NAMALWA (cell line): ENCODE results near the gene PJA2.
"Not testable (repeated sequence)": the region's sequence is repeated elsewhere in the genome, so short reads cannot be mapped to it uniquely, and the experiment has no call there.

Source experiments
- DNase-seq: peaks from one replicate; pipeline ENCODE4 v3.0.0-alpha.2; 2015; ENCODE audit warnings: low spot score

The PJA2 gene

GRCh38 chr5:109409844-109410388 is at the start of gene PJA2:
TSS of gene PJA2 (minus strand) at chr5:109409974. CDS start at chr5:109383433, 26,541 bp downstream.
- DNase-seq = peak; percentile 99

- DNase-seq = no peak
These were observed 45.9 kb upstream of the PJA2 start for GRCh38 chr5:109455598-109456096.

- no peak for DNase-seq
These were observed 45.1 kb upstream of the PJA2 start for GRCh38 chr5:109454731-109455505.

GRCh38 chr5:109453251-109453650 is 43.5 kb upstream of the PJA2 start:
- DNase-seq = no peak

- no peak for DNase-seq
These were observed 42.9 kb upstream of the PJA2 start for GRCh38 chr5:109452661-109453060.

- DNase-seq = no peak
These were observed 41.4 kb upstream of the PJA2 start for GRCh38 chr5:109451146-109451545.

- no peak for DNase-seq
These were observed 40.5 kb upstream of the PJA2 start for GRCh38 chr5:109450129-109450877.

GRCh38 chr5:109448838-109449237 is 39.1 kb upstream of the PJA2 start:
- DNase-seq = no peak

GRCh38 chr5:109439590-109439989 is 29.8 kb upstream of the PJA2 start:
- no peak for DNase-seq

GRCh38 chr5:109426075-109426474 is 16.3 kb upstream of the PJA2 start:
- DNase-seq = no peak

GRCh38 chr5:109425521-109425920 is 15.7 kb upstream of the PJA2 start:
- DNase-seq = not testable (repeated sequence)

GRCh38 chr5:109421956-109422355 is 12.2 kb upstream of the PJA2 start:
- no peak for DNase-seq

GRCh38 chr5:109418712-109419352 is 9.1 kb upstream of the PJA2 start:
- no peak for DNase-seq

GRCh38 chr5:109416882-109417281 is 7.1 kb upstream of the PJA2 start:
- no peak for DNase-seq

GRCh38 chr5:109413921-109414461 is 4.2 kb upstream of the PJA2 start:
- DNase-seq = not testable (repeated sequence)

GRCh38 chr5:109413458-109413857 is 3.7 kb upstream of the PJA2 start:
- no peak for DNase-seq

- DNase-seq = no peak
These were observed 3.2 kb upstream of the PJA2 start for GRCh38 chr5:109412981-109413402.

GRCh38 chr5:109411627-109412026 is 1.9 kb upstream of the PJA2 start:
- peak; percentile 15 for DNase-seq

GRCh38 chr5:109411149-109411514 is 1.4 kb upstream of the PJA2 start:
- DNase-seq = no peak

- DNase-seq = no peak
These were observed 795 bp upstream of the PJA2 start for GRCh38 chr5:109410389-109411148.
